Measurements from ENCODE around the gene BTLA. TPM values are rescaled to one million over a fixed set of nuclear protein-coding genes. Genes with fewer than 3 reads are reported as not detected.
"Not testable (repeated sequence)": the region's sequence is repeated elsewhere in the genome, so short reads cannot be mapped to it uniquely, and the experiment has no call there.

BTLA gene
- total RNA-seq, 1 donor from 2014 or later = under 0.01 TPM

DNA sequence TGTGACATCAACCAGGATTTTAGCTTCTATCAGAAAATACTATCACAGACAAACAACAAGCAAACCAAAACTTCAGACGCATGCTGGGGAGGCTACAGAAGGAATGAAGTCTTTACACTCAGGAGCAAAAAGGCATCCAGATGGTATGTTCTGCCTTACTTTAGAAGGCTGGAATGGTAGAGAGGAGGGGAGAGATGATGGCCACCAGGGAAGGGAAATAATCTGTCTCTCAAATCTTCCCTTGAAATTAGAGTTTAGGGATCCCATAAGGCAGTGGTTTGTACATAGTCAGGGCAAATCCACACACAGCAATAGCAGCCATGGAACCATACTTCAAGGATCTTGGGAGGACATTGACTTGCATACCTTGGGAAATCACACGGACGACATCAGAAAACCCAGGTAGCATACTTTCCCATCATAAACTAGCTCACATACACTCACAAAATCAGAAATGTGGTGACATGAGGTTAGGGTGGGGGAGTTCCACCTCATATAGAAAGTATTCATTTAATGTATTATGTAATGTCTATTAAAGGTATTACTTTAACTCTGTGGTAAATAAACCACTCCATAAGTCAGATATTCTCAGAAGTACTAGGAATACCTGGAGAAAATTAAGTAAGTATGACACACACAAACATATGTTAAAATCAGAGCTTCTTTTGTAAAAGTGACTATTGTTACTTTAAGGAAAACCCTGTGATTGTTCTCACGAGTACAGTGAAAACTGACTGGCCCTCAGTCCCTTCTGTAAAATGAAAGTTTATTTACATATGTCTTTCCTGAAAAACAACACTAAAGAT lies 9.4 kb downstream of the BTLA start:
- no peak for DNase-seq

DNA sequence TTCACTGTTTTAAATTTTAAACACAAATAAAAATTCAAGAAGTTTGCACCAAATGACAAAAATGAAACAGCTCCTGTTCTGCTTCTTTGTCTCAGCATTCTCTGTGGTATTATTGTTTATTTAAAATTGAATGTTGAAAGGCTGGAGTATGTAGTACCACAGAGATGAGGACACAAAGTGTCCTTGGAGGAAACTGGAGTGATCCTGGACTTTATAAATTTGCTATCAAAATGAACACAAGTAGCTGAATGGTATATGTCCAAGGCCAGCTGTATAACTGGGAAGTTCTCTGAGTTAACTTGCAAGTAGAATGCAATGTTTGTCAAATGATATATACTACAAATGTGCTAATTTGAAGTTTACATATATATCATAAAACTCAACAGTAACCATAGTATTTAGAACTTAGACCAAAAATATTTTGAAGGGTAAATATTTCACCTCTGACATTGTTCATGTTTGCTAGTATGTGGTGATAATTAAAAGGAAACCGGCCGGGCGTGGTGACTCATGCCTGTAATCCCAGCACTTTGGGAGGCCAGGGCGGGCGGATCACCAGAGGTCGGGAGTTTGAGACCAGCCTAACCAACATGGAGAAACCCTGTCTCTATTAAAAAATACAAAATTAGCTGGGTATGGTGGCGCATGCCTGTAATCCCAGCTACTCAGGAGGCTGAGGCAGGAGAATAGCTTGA lies 12.3 kb downstream of the BTLA start:
- DNase-seq = no peak

DNA sequence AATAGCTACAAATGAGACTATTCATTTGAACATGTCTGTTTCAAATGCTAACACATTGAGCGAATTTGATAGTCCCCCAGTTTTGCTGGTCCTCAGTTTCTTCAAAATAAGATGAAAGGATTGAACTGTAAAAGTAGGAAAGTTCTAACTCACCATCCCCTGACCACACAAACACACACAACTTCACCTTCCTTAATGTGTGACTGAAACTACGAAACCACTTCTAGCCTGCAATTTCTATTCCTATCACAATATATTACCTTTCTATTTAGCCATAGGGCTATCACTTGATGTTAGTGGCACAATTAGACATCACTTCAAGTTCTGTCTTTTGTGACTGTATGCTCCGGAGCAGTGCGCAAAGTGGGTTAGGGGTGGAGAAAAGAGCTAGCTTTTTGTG lies 14.9 kb downstream of the BTLA start:
- no peak for DNase-seq

DNA sequence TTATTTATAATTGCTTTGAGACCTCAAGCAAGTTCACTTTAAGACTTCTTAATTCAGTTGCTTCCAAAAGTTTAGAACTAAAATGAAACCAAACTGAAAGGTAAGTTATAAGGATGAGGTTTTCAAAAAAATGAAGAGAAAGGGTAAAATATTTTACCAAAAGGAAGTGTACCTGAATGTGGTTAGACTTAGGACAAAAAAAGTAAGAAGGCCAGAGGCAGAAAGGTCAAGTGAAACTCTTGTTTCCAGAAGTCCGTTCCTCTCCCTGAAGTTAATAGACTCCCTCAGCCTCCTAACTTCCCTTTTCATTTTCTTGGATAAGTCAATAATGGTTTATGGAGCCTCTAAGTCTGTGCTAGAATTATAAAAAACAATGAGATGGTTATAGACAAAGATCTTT lies 16.6 kb downstream of the BTLA start:
- DNase-seq = no peak

DNA sequence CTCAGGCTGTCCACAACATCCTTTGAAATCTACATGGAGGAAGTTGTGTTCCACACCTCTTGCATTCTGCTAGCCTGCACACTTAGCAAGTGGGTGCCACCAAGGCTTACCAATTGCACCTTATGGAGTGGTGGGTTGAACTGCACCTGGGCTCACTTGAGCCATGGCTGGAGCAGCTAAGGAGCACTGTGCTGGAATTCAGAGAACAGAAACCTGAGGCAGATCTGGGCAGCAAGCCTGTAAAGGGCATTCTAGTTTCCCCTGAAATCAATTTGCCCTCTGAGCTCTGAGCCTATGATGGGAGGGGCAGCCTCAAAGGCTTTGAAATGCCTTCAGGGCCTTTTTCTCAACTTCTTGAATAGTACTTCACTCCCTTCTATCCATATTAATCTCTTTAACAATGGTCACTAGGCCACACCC lies 18.0 kb downstream of the BTLA start:
- DNase-seq = no peak

DNA sequence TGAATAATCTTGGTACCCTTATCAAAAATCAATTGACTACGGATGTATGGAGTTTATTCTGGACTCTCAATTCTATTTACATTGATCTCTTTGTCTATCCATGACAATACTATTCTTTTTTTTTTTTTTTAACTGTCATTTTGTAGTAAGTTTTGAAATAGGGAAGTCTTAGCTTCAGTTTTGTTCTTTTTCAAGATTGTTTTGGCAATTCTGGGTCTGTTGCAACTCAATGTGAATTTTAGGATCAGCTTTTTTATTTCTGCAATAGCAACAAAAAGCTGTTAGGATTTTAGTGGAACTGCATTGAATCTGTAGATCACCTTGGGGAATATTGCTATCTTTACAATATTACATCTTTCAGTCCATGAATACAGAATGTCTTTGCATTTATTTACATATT lies 21.4 kb downstream of the BTLA start:
- no peak for DNase-seq

DNA sequence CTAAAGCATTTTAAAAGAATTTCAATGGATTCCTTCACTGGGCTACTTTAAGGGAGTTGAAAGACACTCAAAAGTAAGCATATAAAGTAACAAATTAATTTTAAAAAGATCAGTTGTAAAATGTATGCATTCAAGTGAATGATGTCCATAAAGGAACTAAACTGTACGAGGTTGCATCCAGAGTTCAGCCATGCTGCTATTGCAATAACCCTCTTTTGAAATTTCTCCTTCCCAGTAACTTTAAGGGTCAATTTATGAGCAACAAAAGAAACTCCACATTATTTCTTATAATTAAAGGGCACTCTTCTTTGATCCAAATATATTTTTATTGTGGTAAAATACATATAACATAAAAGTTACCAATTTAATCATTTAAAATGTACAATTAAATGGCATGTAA lies 22.9 kb downstream of the BTLA start:
- DNase-seq = no peak

DNA sequence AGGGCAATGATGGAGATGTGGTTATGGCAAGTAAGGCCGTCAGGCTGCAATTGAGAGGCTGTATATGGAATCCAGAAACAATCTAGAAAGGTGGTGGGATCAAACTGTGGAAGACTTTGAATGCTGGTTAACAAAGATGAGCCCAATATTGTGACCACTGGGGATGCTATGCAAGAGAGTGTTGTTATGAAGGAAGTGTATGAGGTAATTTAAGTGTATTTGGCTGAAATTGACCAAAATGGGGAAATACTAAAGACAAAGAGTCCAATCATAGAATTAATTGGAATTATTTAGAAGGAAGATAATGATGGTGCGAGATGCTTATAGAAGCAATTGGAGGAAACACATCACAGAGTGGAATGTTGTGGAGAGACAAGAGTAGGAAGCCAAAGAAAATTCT lies 24.5 kb downstream of the BTLA start:
- no peak for DNase-seq

DNA sequence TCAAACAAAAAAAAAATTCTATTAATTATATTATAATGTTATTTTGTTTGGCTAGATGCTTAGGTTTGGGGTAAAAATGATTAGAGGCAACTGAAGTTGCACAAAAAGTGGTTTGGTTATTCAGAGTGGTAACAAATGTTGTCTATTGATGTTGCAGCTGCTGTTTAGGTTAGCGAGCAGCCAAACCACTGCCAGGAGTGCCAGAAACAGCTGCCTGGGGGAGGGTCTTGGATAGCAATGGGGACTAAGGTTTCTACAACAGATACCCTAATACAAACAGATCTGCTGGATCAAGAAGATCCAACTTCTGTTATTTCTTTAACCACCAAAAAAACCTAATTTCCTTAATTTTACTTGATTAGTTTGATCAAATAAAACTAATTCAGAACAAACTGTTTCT lies 26.6 kb downstream of the BTLA start:
- no peak for DNase-seq

DNA sequence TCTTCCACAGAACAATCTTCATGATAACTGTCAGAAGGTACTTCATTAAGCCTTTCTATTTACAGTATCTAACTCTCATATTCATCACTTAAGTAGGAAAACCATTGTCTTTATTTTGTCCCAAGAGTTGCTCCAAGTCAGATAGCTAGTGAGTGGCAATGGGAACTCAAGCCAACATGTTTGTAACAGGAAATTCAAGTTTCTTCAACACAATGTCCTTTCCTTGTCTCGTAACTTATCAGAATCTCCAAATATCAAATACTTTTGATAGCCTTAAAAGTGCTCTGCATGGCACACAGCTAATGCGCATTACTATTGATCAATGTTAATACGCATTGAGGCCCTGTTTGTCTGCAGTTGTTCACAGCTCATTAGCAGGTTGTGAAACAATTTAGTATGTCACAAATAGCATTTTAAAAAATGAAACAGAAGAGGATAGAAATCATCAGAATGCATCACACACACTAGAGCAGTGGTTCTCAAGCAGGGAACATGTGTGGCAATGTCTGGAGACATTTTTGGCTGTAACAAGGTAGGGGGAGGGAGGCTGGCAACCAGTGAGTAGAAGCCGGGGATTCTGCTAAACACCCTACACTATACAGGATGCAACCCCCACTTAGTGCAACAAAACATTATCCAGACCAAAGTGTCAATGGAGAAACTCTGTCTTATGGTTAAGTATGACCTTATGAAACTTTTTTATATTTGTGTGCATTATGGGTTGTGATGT lies 27.5 kb downstream of the BTLA start:
- no peak for DNase-seq

DNA sequence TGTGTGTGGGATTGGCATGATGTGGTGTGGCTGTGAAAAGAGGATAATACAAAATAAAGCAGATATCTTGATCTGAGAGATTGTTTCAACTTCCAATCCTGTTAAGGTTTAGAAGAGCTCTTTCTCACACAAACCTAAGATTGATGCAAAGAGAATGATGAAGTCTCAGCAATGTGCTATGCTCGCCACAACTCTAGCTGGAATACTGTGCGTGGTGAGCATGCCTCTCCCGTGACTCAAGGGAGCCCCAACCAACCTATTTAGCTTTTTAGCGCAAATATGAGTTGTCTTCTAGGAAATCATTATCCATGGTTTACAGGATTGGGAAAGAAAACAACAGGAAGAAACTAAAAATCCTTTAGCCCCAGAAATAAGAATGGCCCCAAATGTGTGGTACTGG lies 28.5 kb downstream of the BTLA start:
- DNase-seq = no peak

DNA sequence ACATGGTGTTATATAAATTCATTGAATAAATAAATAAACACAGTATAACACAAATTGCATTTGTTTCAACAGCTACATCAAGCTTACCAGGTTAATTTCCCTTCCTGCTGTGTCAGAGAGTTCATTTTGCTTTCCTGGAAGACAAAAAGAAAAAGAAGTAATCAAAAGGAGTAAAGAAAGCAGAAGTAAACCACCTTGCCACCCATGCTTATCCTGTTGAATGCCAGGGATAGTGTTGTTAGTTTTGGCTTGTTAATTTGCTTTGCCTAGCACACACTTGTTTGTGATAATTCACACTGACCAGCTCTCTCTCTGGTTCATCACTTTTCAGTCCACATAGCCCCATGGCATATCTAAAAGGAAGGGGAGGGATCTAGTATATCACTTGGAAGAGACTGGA lies 29.6 kb downstream of the BTLA start:
- no peak for DNase-seq

DNA sequence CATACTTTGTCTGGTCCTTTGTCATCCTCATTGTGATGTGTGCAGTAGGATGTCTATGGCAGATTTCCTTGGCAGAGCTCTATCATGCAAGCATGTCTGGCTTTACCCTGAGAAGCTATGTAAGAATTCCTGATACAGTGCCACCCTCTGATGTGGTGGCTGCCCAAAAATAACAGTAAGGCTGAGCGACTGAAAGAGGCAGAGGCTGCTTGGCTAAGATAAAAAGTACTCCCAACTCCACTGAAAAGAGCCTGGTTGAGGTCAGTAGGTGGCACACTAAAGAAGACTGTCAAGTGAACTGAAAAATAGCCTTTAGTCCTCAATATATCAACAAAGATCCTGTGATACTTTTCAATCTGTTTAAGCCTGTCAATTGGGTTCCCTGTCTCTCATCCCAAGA lies 31.7 kb downstream of the BTLA start:
- DNase-seq = no peak

DNA sequence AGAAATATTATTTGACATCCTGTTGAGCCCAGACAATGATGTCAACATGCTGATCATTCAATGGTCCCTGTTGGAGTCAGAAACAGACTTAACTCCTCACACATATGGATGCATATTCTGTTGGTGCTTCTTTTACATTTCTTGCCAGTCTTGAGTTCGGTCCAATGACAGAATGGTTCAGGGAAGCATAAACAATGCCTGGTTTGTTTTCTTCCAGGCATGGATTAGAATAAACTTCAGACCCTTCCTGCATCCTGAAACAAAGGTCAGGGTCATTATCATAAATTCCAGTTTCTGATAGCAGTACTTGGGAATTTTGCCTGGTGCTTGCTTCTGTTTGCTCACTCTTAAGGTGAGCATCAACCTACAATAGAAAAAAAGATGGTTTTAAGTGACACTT lies 33.3 kb downstream of the BTLA start:
- no peak for DNase-seq

DNA sequence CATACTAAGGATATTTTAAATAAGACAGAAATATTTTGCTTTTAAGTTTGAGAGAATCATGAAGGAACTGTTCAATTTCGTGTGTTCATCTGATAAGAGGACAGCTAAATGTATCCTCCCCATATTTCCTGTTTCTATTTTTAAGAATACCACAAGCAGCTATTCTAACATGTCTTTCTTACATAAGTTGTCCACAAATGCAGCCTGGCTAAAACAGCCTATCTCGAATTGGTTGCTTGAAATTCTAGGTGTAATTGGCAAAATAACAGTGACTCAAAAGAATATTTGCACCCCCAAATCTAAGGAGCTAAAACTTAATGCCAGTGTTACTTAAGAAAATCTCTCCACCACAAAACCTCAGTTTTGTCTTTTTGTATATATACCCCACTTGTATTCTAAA lies 35.0 kb downstream of the BTLA start:
- no peak for DNase-seq

DNA sequence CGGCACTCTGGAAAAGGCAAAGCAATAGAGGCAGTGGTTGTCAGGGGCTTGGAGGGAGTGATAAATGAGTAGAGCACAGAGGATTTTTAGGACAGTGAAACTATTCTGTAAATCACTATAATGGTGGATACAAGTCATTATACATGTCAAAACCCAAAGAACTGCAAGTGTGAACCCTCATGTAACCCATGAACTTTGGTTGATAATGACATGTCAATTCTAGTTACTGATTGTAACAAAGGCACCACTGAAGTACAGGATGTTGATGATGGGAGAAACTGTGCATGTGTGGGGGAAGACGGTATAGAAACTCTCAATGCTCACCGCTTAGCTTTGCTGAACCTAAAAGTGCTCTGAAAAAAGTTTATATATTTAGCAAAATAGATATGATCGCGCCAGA lies 36.0 kb downstream of the BTLA start:
- no peak for DNase-seq

DNA sequence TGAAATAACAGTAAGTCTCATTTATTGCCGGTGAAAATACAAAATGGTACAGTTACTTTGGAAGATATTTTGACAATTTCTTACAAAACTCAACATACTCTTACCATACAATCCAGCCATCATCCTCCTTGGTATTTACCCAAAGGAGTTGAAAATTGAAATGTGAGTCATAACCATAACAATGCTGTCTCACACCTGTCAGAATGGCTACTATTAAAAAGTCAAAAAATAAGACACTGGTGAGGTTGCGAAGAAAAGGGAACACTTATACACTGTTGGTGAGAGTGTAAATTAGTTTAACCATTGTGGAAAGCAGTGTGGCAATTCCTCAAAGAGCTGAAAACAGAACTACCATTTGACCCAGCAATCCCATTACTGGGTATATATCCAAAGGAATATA lies 37.5 kb downstream of the BTLA start:
- not testable (repeated sequence) for DNase-seq

DNA sequence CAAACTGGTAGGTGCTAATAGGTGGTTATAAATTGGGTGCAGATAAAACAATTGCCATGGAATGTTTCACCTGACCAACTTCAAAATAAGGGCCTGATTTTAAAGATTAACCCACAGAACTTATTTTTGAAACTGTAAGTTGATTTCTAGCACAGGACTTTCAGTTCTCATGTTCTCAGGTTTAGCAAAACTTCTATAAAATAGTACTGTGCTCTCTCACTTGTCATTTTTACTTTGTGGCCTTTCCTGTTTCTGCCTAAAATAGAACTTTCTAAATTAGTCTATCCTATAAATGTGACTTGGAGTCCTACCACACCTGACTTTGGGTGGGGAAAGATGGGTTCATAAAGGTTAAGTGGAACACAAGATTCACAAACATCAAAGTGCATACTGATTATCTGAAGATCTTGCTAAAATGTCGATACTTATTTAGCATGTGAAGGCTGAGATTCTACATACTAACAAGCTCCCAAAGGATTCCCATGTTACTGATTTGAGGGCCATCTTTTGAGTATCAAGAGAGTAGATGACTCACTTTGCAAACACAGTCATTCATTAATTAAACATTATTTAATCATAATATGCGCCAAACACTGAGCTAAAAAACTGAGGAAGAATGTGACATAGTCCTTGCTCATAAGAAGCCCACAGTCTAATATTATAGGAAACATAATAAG lies 38.6 kb downstream of the BTLA start:
- no peak for DNase-seq

DNA sequence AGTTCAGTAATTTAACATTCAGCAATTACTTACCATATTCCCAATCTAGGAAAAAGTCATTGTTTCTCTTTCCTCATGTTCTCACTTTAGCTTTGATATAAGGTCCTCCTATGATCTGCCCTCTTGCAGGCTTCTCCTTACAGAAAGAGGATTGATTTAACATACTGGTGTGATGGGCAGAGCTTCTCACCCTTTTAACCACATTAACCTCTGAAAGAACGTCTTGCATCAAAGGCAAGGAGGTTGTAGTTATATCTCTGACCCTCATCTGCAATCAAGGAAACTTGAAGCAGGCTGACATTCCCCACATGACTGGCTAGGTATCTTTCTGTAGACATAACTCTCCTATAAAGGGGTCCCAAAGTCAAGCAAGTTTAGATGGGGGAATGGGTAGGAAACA lies 39.5 kb downstream of the BTLA start:
- DNase-seq = no peak

DNA sequence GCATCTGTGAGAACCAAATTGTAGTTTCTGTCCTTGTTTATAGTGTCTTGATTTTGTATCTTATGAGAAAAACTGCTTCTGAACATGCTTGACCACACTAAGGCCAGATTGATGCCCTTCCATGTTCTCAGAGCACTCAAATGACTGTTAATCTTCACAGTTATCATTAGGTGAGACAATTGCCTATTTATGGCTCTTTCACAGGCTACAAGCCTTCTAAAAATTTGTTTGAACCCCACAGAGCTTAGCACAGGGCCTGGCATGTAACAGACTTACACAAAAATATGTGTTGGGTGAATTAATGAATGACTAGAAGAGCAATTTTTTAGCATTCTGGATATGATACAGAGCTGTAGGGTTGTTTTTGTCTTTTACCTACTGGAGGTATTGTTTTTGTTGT lies 43.1 kb downstream of the BTLA start:
- DNase-seq = no peak

DNA sequence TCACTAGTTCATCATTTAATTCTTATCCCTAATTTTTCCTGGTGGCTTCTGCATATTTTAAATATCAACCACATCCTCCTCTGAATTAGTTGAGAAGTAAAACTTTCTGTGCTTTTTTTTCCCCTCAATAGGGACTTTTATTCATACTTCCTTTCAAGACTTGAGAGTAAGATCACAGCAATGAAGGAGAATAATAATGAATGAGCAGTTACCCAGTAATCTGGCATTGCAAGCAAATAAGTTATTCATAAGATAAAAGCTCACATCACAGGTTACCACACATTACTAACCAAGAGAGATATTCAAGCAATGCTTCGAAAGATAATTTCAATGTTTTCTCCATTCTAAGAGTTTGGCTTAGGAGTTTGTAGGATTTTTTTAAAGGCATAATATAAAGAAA lies 50.3 kb downstream of the BTLA start:
- no peak for DNase-seq

DNA sequence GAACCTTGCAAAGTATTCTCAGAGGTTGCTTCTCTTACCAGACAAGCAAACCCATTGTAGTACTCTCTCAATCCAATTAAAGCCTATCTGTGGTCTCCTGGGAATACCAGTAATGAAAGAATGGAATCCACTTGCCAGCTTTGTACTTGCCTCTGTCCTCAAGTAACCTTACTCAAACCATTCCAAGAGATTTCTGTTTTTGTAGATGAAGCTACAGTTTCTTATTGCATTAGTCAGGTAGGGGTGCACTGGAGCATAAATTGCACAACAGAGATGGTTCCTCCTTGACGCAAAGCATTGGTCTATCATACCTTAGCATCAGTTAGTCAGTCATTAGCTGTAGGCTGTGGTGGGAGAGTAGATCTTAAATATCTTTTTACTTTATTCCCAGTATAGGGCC lies 52.9 kb downstream of the BTLA start:
- no peak for DNase-seq

DNA sequence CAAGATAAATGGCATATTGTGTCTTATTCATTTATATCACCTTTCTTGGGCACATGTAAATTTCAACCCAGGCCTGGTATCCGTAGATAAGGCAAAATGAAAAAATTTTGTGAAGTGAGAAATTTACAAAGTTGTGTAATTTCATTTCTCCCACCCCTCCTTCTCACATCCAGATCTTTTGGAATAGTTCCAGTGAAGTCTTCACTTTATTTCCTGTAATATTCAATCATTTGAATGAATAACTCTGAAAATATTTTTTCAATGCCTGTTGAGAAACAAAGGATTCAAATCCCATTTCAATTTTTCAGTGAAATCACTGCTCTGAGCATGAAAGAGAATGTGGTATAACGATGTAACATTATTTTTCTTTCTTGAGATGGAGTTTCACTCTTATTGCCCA lies 53.4 kb downstream of the BTLA start:
- DNase-seq = no peak
